Epithelial cell of proximal tubule (primary cell): ENCODE measurements around the gene KAZALD1. TPM values are rescaled to one million over a fixed set of nuclear protein-coding genes. Genes with fewer than 3 reads are reported as not detected.

Experiments used
- DNase-seq: peaks from one replicate; pipeline ENCODE4 v3.0.0-alpha.2; 2011; ENCODE audit warnings: low read depth
- H3K4me3 ChIP-seq: 2 replicates; pipeline ENCODE4 v1.5.1; 2011; ENCODE audit warnings: low read depth, mild to moderate bottlenecking, low read length
- CTCF ChIP-seq: conservative IDR thresholded peaks from 2 replicates; pipeline ENCODE4 v1.5.1; 2012; ENCODE audit warnings: low read depth, mild to moderate bottlenecking, low read length
- total RNA-seq: library from RNA; depleted of rRNA; stranded (reverse); fragments of >200 nt; gene quantifications from 2 replicates; pipeline ENCODE4 v1.2.3, GENCODE V29; 2015

Gene KAZALD1
- total RNA-seq, 1 donor from 2014 or later = 2.9 TPM

GRCh38 chr10:101052285-101052684, 9.5 kb upstream of the KAZALD1 start:
- no peak for TF ChIP-seq CTCF
- DNase-seq = no peak

GRCh38 chr10:101053516-101053915, 8.3 kb upstream of the KAZALD1 start:
- DNase-seq = no peak
- H3K4me3 ChIP-seq = no peak overlapping the region
- no peak for TF ChIP-seq CTCF

More at GRCh38 chr10:101052285-101052684, 9.5 kb upstream of the KAZALD1 start:
- H3K4me3 ChIP-seq = no peak overlapping the region

- DNase-seq = no peak
- H3K4me3 ChIP-seq = no peak overlapping the region
- TF ChIP-seq CTCF = no peak
Measured at GRCh38 chr10:101054351-101054750, 7.4 kb upstream of the KAZALD1 start.

GRCh38 chr10:101054876-101055275, 6.9 kb upstream of the KAZALD1 start:
- H3K4me3 ChIP-seq = no peak overlapping the region
- no peak for TF ChIP-seq CTCF
- DNase-seq = no peak

- no peak for DNase-seq
- TF ChIP-seq CTCF = peak; percentile 38
- H3K4me3 ChIP-seq = no peak overlapping the region
Measured at GRCh38 chr10:101055411-101055810, 6.4 kb upstream of the KAZALD1 start.

- no peak overlapping the region for H3K4me3 ChIP-seq
- no peak for DNase-seq
- TF ChIP-seq CTCF = no peak
Measured at GRCh38 chr10:101056365-101057151, 5.2 kb upstream of the KAZALD1 start.
